A549 treated with AZD9567 at 1 μM for 4 hours (cell line): ENCODE measurements around the gene OCA2. TPM values are rescaled to one million over a fixed set of nuclear protein-coding genes. Genes with fewer than 3 reads are reported as not detected.

Source experiments
- total RNA-seq: library from RNA; stranded (reverse); fragments of 200-300 nt; extraction: Qiagen RNA extraction; gene quantifications from 5 replicates; pipeline ENCODE4 v1.2.3, GENCODE V29; 2022; ENCODE audit not compliant: insufficient read depth

Gene OCA2
- 0.13 to 0.30 TPM (median 0.22 TPM) in 4 of 5 replicates, not detected in the other for total RNA-seq

DNA sequence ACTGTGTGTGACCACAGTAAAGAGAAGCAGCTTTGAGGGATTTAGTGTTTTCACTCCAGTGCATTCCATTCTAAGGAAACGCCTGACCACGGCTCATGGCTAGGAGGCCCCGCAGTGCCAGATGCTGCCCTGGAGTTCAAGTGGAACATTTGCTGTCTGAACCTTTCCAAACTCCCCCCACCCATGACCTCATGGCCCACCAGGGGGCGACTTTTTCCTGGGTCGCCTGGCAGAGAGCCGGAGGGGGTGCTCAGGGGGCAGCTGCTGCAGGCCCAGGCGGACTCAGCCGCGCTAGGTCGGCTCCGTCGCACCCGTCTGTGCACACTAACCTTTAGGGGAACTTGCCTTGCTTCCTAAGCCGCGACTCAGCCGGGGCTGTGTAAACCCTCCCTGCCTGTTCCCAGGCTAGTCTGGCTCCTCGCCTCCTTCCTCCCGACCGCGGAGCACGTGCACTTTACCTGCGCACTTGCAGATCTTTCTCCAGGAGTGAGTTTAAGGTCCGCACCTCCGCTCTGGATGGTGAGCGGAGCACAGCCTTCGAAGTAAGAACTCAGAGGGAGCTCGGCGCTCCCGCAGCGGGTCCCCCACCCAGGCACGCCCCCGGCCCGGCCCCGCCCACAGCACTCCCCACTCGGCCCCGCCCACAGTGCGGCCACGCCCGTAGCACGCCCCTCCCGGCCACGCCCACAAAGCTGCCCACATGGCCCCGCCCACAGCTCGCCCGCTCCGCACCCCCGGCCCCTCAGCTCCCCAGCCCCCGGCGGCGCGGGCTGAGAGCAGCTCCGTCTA lies at the start of gene OCA2:
Gene OCA2, minus strand, starts transcription at position 550 of the 789 bp plus-strand sequence. CDS start 17,441 bp downstream, outside the sequence.

Other genes starting within 250 kb of the OCA2 start
- gene HERC2, start 222.9 kb upstream of the OCA2 start, total RNA-seq = 40.9 to 51.4 TPM (median 48.0 TPM) in 5 replicates